HepG2 (cell line): ENCODE results near the gene CALML4. TPM values are rescaled to one million over a fixed set of nuclear protein-coding genes. Genes with fewer than 3 reads are reported as not detected.

Experiments used
- ATAC-seq: fragments of 200-7000 bp; cut with Tn5 transposase; 3 replicates; pipeline ENCODE4 v1.9.1; 2020; ENCODE audit warnings: mild to moderate bottlenecking, moderate library complexity
- BruUV-seq: library from RNA; stranded (reverse); fragments of 400-500 nt; replicated peaks from 2 replicates; lab custom pipeline; 2021; lab: Mats Ljungman, UMichigan
- CTCF ChIA-PET: fragments of 300-600 bp; formaldehyde crosslinking; extraction: SDS; loops from one replicate; lab custom pipeline; 2021; ENCODE audit warnings: low total read pairs, inconsistent platforms, low intra/inter-chr PET ratio; lab: Yijun Ruan, JAX
- POLR2A ChIA-PET: fragments of 350-600 bp; sonication (Branson Sonifier 250); formaldehyde crosslinking; loops from one replicate; lab custom pipeline; 2020; ENCODE audit warnings: antibody characterized with exemption, inconsistent platforms; lab: Yijun Ruan, JAX
- DNase-seq: peaks from one replicate; pipeline ENCODE4 v3.0.0-alpha.2; 2015; ENCODE audit warnings: low spot score
- FAIRE-seq: peaks from 3 replicates; lab custom pipeline; 2011; peaks lifted over from hg19 to GRCh38; lab: Jason Lieb, UNC
- H2AFZ ChIP-seq: one replicate; pipeline ENCODE4 v1.6.1; 2011; ENCODE audit warnings: low read length, inconsistent platforms
- H3K27ac ChIP-seq: fragments of 300-600 bp; 3 replicates; pipeline ENCODE4 v1.8.0; 2011; ENCODE audit warnings: mixed run types, mild to moderate bottlenecking, mixed read lengths, low read length, inconsistent platforms; ENCODE audit not compliant: insufficient read depth; ENCODE audit errors: extremely low read length
- H3K27me3 ChIP-seq, 2 experiments: fragments of 200-600 bp in 1 of 2; 2 replicates in 1 of 2; 3 replicates in 1 of 2; pipeline versions ENCODE4 v1.6.0 to v1.8.0; 2011; ENCODE audit warnings: low read length in 2 of 2, mild to moderate bottlenecking in 2 of 2, moderate library complexity in 2 of 2, inconsistent platforms in 1 of 2; ENCODE audit not compliant: insufficient read depth in 2 of 2, control insufficient read depth in 1 of 2
- H3K36me3 ChIP-seq, 2 experiments: fragments of 200-600 bp in 1 of 2; replicated peaks in 1 of 2; 2 replicates in 1 of 2; 3 replicates in 1 of 2; pipeline versions ENCODE4 v1.5.1 to v1.8.0; 2011; ENCODE audit warnings: low read length in 2 of 2, inconsistent platforms in 1 of 2; ENCODE audit not compliant: insufficient read depth in 2 of 2, control insufficient read depth in 1 of 2
- H3K4me1 ChIP-seq: 2 replicates; pipeline ENCODE4 v1.5.1; 2012; ENCODE audit warnings: low read length, inconsistent platforms; ENCODE audit not compliant: insufficient read depth
- H3K4me2 ChIP-seq: 2 replicates; pipeline ENCODE4 v1.6.0; 2011; ENCODE audit warnings: low read depth, low read length, inconsistent platforms
- H3K4me3 ChIP-seq, 3 experiments: fragments of 200-600 bp in 1 of 3; sonication (generic), shearing (Covaris generic) in 1 of 3; replicated peaks in 1 of 3; 2 replicates each; pipeline ENCODE4 v1.5.1; 2011 to 2016; ENCODE audit warnings: low read length in 3 of 3, inconsistent platforms in 2 of 3, low read depth in 2 of 3, mild to moderate bottlenecking in 2 of 3, control low read depth in 1 of 3, mixed read lengths in 1 of 3; ENCODE audit not compliant: insufficient read depth in 1 of 3
- H3K79me2 ChIP-seq: one replicate; pipeline ENCODE4 v1.6.1; 2011; ENCODE audit warnings: low read length, inconsistent platforms; ENCODE audit not compliant: insufficient read depth
- H3K9ac ChIP-seq: 2 replicates; pipeline ENCODE4 v1.6.0; 2011; ENCODE audit warnings: mild to moderate bottlenecking, low read depth, low read length, inconsistent platforms; ENCODE audit not compliant: insufficient read depth
- H3K9me3 ChIP-seq: 2 replicates; pipeline ENCODE4 v1.5.1; 2012; ENCODE audit warnings: mild to moderate bottlenecking, low read length
- H4K20me1 ChIP-seq: 2 replicates; pipeline ENCODE4 v1.6.0; 2011; ENCODE audit warnings: inconsistent platforms, mild to moderate bottlenecking, low read length, moderate library complexity; ENCODE audit not compliant: insufficient read depth
- GFI1 ChIP-seq: sonication (generic); formaldehyde crosslinking; IDR thresholded peaks from 2 replicates; pipeline ENCODE4 v1.5.0; 2020; ENCODE audit warnings: missing genetic modification reagents, mild to moderate bottlenecking, borderline replicate concordance
- KDM4B ChIP-seq: sonication (generic); formaldehyde crosslinking; IDR thresholded peaks from 2 replicates; pipeline ENCODE4 v1.4.0; 2020; ENCODE audit warnings: missing genetic modification reagents
- MAFF ChIP-seq: IDR thresholded peaks from 2 replicates; pipeline ENCODE4 v1.6.1; 2011; ENCODE audit warnings: low read depth, low read length, improper control_type of control experiment
- MAFK ChIP-seq, 2 experiments: IDR thresholded peaks in 1 of 2; conservative IDR thresholded peaks in 1 of 2; 2 replicates each; pipeline ENCODE4 v1.6.1; 2011; ENCODE audit warnings: improper control_type of control experiment in 2 of 2, low read length in 2 of 2
- NFIC ChIP-seq: IDR thresholded peaks from 2 replicates; pipeline ENCODE4 v1.6.1; 2012; ENCODE audit warnings: mild to moderate bottlenecking, low read length, inconsistent platforms
- REL ChIP-seq: sonication (generic); formaldehyde crosslinking; conservative IDR thresholded peaks from 2 replicates; pipeline ENCODE4 v1.8.0; 2022; ENCODE audit warnings: mild to moderate bottlenecking, missing genetic modification reagents, moderate library complexity
- SMAD1 ChIP-seq: sonication (generic); formaldehyde crosslinking; IDR thresholded peaks from 2 replicates; pipeline ENCODE4 v1.4.0; 2020; ENCODE audit warnings: missing genetic modification reagents, low read depth, mild to moderate bottlenecking, borderline replicate concordance
- STAT6 ChIP-seq: sonication (generic); formaldehyde crosslinking; IDR thresholded peaks from 2 replicates; pipeline ENCODE4 v1.4.0; 2020; ENCODE audit warnings: missing genetic modification reagents, mild to moderate bottlenecking, borderline replicate concordance
- ZBTB44 ChIP-seq: sonication (generic); formaldehyde crosslinking; IDR thresholded peaks from 2 replicates; pipeline ENCODE4 v1.4.0; 2020; ENCODE audit warnings: missing genetic modification reagents
- ZNF430 ChIP-seq: sonication (generic); formaldehyde crosslinking; IDR thresholded peaks from 2 replicates; pipeline ENCODE4 v1.9.0; 2021; ENCODE audit warnings: mild to moderate bottlenecking, missing genetic modification reagents
- ZNF512B ChIP-seq: sonication (generic); formaldehyde crosslinking; IDR thresholded peaks from 2 replicates; pipeline ENCODE4 v1.5.1; 2020; ENCODE audit warnings: missing genetic modification reagents, mild to moderate bottlenecking, borderline replicate concordance
- ZNF792 ChIP-seq: IDR thresholded peaks from 2 replicates; pipeline ENCODE4 v1.6.1; 2016
- WGBS: methylation state at CpG from one replicate; pipeline ENCODE4 v1.1.6; 2017; ENCODE audit warnings: low lambda C conversion rate; 5-methylcytosine and 5-hydroxymethylcytosine counted together
- in situ Hi-C: cut with HindIII; loops from 2 replicates; pipeline ENCODE4 v1.10.0; 2017; ENCODE audit warnings: low pct_unique_long_range_greater_than_20kb; ENCODE audit not compliant: extremely low pct_ligation_motif_present
- intact Hi-C: fragments of 100-400 bp; cut with micrococcal nuclease; formaldehyde crosslinking; loops from one replicate; pipeline ENCODE4 v1.10.0; 2022; ENCODE audit not compliant: unreplicated experiment
- polyA plus RNA-seq, 8 experiments: library from polyadenylated mRNA; depleted of rRNA in 3 of 8; stranded (reverse) in 7 of 8; unstranded in 1 of 8; fragments of >200 nt; fragmentation: Illumina TruSeq in 4 of 8; extraction: Trizol in 4 of 8; gene quantifications; 2 replicates each; pipeline versions ENCODE4 v1.2.1 to v1.2.3, GENCODE V29; 2011 to 2016; ENCODE audit warnings: low read depth in 4 of 8, missing spikeins in 1 of 8, mixed read lengths in 1 of 8; ENCODE audit not compliant: insufficient read depth in 1 of 8
- total RNA-seq, 5 experiments: library from RNA; depleted of rRNA; stranded (reverse); fragments of >200 nt; fragmentation: Illumina TruSeq; extraction: Trizol; gene quantifications; 2 replicates each; pipeline ENCODE4 v1.2.3, GENCODE V29; 2016; ENCODE audit warnings: low read depth in 1 of 5

Gene CALML4
- total and polyA plus RNA-seq, 2 of the 13 experiments (the other 11 are each of a cell fraction or from before 2014, with no cell fraction given): 3.6 to 8.7 TPM

- Histone ChIP-seq H3K79me2 (no peaks in the 10 kb centered on the region), H3K4me3 (no peak overlapping the region), H3K9ac (no peak overlapping the region), H3K4me1 (no peaks in the 10 kb centered on the region), H4K20me1 (no peaks in the 10 kb centered on the region), H3K27me3 (no peaks in the 10 kb centered on the region), H3K27ac (no peak overlapping the region), H3K9me3 (no peaks in the 10 kb centered on the region), H2AFZ (no peak overlapping the region), H3K4me2 (no peak overlapping the region), H3K36me3 (peaks cover 2 to 45% of the 10 kb centered on the region in 2 experiments)
- intact Hi-C loops (loop anchor here (10.0 kb wide), 1 partner anchor 95 kb away; the partner anchor contains the start of gene PIAS1), in situ Hi-C loops (no loop called here)
- no peak for TF ChIP-seq SMAD1 (CRISPR knock-in tag)
- TF ChIP-seq NFIC: no peak
- TF ChIP-seq MAFK (conservative IDR thresholded peaks at IDR 0.05 in 1 of 2, IDR thresholded peaks at IDR 0.05 in 1 of 2; ENCODE audit: low read length in 2 of 2): peak; percentile 71 to 75
- TF ChIP-seq MAFF: peak; percentile 44; the same call in 1 of the 2 replicates
- no peak for TF ChIP-seq GFI1 (CRISPR knock-in tag)
- no peak for TF ChIP-seq KDM4B (CRISPR knock-in tag)
- TF ChIP-seq ZNF792 (CRISPR knock-in tag): no peak
- TF ChIP-seq REL (CRISPR knock-in tag): no peak
- POLR2A ChIA-PET: no interaction called here
- FAIRE-seq (no peak), ATAC-seq (no peak), DNase-seq (no peak)
- CTCF ChIA-PET: no interaction called here
- 95% methylated on average over 1 of the region's 1 CpG for WGBS
- no TSS peak for BruUV-seq
Measured at GRCh38 chr15:68150187-68150586, 54.9 kb downstream of the CALML4 start.

- Histone ChIP-seq H3K4me3 (no peak overlapping the region), H3K4me1 (no peaks in the 10 kb centered on the region), H3K9me3 (no peaks in the 10 kb centered on the region), H4K20me1 (no peaks in the 10 kb centered on the region), H3K79me2 (no peaks in the 10 kb centered on the region), H3K4me2 (no peak overlapping the region), H3K27me3 (no peaks in the 10 kb centered on the region), H3K9ac (no peak overlapping the region), H3K36me3 (peaks cover 2 to 42% of the 10 kb centered on the region in 2 experiments), H2AFZ (no peak overlapping the region), H3K27ac (no peak overlapping the region)
- intact Hi-C loops (no loop called here), in situ Hi-C loops (no loop called here)
- no TSS peak for BruUV-seq
- no peak for FAIRE-seq
- WGBS: 100% methylated on average over 1 of the region's 1 CpG
- CTCF ChIA-PET: no interaction called here
- no peak for ATAC-seq
- POLR2A ChIA-PET: no interaction called here
- no peak for DNase-seq
- TF ChIP-seq ZNF430 (CRISPR knock-in tag) (no peak), ZBTB44 (no peak), ZNF512B (no peak), STAT6 (CRISPR knock-in tag) (no peak)
Measured at GRCh38 chr15:68149059-68149458, 56.1 kb downstream of the CALML4 start.
